GM21619 (cell line): Measurements from ENCODE around the gene RBBP8NL.

Experiments used
- ATAC-seq: cut with Tn5 transposase; IDR thresholded peaks from one replicate; pipeline ENCODE4 v1.9.1; 2021; ENCODE audit not compliant: unreplicated experiment

The RBBP8NL gene

GRCh38 chr20:62462976-62463592, 35.7 kb upstream of the RBBP8NL start:
- no peak for ATAC-seq

DNA sequence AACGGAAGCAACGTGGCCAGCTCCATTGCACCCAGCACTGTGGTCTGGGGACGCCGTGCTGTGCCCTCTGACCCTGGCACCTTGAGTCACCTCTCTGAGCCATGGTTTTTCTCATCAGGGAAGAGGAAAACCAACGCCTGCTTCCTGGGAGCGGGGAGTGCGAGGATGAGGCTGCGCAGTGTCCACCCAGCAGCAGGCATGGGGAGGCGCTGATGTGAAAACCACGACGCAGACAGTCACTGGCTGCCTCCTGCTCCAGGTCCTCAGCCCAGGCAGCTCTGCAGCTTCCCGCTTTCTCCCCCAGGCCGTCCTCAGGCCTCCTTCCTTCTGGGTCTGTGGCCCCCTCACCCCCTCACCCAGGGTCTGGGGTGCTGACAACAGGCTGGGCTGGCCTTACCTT, 34.5 kb upstream of the RBBP8NL start:
- no peak for ATAC-seq

DNA sequence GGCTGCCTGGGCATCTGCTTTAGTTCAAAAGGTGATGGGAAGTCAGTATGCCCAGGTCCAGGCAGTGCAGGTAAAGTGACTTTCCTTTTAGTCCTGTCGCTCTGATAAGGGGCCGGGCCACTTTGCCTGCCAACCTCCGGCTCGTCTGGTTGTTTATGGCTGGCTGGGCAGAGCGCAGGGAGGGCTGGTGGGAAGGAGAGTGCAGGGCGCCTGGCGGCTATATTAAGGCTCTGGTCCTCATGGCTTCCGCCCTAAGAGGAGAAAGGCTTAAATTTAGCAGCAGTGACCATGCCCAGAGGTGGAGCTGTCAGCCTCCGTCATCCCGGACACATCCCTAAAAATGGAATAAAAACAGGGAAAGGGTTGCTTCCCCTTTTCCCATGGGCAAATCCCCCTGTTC, 33.8 kb upstream of the RBBP8NL start:
- no peak for ATAC-seq

DNA sequence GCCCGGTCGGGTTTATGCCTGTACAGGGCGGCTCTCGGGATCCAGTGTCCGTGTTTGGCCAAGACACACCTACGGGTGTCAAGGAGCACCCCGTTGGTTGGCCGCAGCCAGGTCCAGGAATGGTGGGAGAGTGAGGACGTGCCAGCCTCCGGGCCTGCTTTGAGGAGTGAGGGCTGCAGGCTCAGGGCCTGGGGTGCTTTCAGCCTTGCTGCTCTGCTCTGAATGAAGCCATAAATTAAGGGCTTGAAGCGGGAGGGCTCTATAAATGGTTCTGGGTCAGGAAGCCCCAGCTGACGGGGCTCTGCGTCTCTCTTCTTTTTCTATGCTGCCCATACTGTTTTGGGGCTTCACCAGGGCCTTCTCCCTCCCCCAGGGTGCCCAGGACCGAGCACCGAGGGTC, 33.3 kb upstream of the RBBP8NL start:
- no peak for ATAC-seq

DNA sequence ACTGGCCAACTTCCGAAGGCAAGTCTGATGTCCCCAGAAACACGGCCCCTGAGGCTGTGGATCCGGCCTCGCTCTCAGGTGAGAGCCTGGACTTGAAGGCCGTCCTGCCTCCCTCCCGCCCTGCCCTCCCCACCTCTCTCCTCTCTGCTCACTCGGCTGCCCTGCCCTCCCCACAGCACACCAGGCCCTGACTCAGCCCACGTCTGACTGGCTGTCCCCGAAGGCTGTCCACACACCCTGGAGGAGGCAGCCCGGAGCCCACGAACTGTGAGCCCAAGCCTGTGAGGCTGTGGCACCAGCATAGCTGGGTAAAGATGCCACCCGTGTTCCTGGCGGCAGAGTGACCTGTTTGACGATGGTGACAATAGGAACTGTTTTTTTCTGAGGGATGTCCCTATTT, 32.1 kb upstream of the RBBP8NL start:
- ATAC-seq: no peak

GRCh38 chr20:62458275-62459251, 31.2 kb upstream of the RBBP8NL start:
- no peak for ATAC-seq

- no peak for ATAC-seq
These were observed 30.5 kb upstream of the RBBP8NL start for GRCh38 chr20:62457831-62458230.

- no peak for ATAC-seq
These were observed 29.8 kb upstream of the RBBP8NL start for GRCh38 chr20:62457098-62457497.

- no peak for ATAC-seq
These were observed 28.6 kb upstream of the RBBP8NL start for GRCh38 chr20:62455929-62456328.

DNA sequence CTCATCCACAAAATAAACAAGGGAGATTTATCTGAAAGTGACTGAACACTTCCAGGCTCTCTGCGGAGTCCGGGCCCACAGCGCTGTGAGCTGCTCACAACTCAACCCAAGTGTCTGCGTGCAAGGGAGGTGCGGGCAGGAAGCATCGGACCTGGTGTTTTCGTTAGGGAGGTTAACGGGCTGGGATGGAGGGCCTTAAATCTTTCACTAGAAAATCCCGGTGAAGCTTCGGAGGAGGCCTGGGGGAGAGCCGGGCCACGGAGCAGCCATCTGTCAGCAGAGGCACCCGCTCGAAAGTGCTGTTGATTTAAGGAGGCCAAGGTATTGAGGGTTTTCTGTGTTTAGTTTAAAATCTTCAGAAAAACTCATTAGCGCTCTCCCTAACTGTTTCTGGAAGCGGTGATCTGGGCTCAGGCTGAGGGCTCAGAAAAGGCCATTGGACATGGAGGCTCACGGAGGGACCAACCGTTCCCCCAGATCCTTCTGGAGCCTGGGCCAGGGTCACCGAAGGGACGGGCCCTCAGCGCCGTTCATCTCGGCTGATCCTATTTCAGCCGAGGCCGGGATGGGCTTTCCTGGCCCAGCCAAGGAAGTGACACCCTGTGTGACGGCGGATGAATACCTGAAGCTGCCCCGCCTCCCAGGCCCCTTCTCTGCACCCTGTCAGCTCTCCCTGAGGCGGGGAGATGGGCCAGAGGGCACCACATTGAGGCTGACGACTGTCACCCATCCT, 27.7 kb upstream of the RBBP8NL start:
- no peak for ATAC-seq

DNA sequence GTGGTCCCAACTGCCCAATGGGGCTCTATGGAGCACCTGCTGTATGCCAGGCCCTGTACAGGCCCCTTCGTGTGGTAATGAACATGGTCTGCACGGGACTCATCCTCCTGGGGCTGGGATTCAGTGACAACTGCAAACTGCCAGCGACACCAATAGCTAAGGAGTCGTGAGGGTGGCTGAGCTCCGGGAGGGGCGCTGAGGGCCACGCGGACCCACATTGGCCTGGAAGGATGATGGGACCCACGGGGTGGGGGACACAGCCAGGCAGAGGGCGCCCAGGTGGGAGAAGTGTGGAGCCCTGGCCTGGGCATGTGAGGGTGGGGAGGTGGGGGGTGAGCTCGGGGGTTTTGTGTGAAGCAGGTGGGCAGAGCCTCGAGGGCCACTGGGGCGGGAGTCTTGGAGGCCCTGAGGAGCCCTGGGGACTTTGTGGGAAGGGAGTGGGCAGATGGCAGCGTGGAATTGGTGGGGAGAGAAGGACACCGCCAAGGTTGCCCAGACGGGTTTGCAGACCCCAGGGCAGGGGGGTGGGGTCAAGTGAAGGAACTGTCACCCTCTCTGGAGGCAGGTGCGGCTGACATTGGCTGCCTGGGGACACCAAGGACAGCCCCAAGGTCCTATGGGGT, 26.0 kb upstream of the RBBP8NL start:
- no peak for ATAC-seq

GRCh38 chr20:62452475-62453095, 25.2 kb upstream of the RBBP8NL start:
- ATAC-seq: no peak

- ATAC-seq: no peak
These were observed 24.6 kb upstream of the RBBP8NL start for GRCh38 chr20:62451970-62452369.

DNA sequence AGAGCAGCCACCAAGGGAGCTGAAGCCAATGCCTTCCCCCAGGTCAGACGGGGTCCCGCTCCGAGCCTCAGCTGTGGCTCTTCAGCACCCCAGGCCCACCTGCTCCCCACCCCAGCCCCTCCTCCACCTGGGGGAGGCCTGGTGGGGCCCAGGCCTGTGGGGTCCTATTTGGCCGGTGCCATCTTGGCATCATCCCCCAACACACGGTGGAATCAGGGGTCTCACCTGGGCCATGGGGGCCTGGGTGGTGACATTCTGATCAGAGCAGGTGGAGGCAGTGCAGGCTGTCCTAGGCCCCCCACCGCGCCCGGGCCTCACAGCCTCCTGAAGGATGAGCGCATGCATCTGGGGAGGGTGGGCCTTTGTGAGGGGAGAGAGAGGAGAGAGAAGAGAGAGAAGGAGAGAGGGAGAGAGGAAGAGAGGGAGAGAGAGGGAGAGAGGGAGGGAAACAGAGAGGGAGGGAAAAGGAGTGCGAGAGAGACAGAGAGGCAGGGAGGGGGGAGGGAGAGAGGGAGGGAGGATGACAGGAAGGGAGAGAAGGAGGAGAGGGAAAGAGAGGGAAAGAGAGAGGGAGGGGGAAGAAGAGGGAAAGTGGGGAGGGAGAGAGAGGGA, 23.9 kb upstream of the RBBP8NL start:
- no peak for ATAC-seq

- no peak for ATAC-seq
These were observed 22.8 kb upstream of the RBBP8NL start for GRCh38 chr20:62449951-62450691.

DNA sequence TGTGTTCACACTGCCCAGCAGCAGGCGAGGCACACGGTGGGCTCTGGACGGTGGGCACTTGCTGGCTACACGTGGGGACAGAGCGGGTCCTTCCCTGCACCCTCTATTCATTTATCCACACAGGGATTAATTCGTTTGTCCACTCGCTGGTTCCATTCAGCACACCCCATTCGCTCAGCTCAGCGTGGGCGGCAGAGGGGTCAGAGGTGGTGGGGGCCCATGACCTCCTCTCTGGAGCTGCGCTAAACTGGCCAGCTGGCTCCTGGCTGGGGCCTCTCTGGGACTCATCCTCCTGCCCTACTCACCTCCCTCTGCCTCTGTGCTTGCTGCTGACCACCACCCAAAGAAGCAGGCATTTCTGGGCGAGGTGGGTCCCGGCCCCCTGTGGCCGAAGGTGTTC, 21.4 kb upstream of the RBBP8NL start:
- ATAC-seq: no peak

DNA sequence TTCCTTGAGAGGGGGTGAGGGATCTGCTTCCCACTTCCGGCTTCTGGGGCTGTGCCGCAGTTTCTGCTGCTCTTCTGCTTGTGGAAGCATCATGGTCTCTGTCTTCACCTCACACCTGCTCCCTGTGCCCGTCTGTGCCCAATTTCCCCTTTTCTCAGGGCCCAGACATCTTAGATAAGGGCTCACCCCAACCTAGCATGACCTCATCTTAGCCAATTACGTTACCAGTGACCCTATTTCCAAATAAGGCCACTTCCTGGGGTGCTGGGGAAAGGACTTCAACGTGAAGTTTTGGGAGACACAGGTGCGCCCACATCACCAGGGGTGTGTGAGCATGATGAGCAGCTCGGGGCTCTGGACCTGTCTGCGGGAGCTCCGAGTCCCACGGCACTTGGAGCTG, 20.7 kb upstream of the RBBP8NL start:
- ATAC-seq: no peak

DNA sequence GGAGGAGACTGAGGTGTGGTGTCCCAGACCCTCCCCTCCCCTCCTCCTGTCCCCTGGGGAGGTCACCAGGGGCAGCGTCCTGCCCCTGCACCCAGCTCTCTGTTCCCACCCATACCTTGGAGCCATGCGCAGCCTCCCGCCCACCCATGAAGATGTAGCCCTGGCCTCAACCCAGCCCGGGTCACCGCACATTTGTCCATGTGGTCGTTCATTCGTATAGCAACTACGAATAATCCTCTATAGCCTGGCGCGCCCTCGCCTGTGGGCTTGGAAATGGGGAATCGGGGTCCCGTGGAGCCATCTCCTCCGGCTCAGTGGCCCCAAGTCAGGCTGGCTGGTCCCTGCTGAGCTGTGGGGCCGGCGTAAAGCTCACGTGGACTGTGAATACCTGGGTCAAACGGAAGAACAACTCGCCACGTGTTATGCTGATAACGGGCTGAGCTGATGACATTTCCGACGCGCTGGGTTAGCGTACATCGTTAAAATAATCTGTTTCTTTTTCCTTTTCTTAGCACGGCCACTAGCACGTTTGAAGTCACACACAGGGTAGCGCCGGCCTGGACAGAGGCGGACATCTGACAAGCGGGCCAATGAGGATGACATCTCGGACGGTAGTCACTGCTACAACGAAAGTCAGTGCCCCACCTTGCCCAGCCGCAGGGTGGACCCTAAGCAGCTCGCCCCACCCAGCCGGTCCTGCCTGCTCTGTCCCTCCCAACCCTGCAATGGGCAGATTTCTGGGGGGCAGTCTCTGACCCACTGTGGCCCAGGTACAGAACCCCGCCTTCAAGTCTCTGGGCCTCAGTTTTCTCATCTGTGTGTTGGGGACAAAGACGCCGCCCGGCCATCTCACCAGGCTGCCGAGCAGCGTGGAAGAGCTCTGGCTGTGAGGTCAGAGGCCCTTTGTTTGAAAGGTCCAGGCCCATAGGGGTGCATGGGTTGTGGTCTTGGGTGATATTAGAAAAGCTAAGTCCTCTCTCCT, 19.8 kb upstream of the RBBP8NL start:
- no peak for ATAC-seq

- no peak for ATAC-seq
These were observed 19.1 kb upstream of the RBBP8NL start for GRCh38 chr20:62446481-62446880.
